Ovary (tissue), 3 donors: ENCODE results near the gene SCT.

Source experiments
- EP300 ChIP-seq: sonication (generic); formaldehyde crosslinking; IDR thresholded peaks from one replicate; pipeline ENCODE4 v1.6.1; 2017; ENCODE audit warnings: antibody characterized with exemption
- POLR2A ChIP-seq: fragments of 450-650 bp; IDR thresholded peaks from one replicate; pipeline ENCODE4 v1.6.1; 2017; ENCODE audit warnings: antibody characterized with exemption, mild to moderate bottlenecking, moderate library complexity
- TF ChIP-seq, protein P1 (sequence below), 3 donors: fragments of 450-650 bp in 2 of 3; fragments of 200-600 bp in 1 of 3; IDR thresholded peaks; one replicate each; pipeline versions ENCODE4 v1.5.1 to v1.8.0; 2016 to 2022; ENCODE audit warnings: antibody characterized with exemption in 3 of 3, mild to moderate bottlenecking in 1 of 3
- donor health status: DM: no; HTN: no; CAD: no.

DNA sequence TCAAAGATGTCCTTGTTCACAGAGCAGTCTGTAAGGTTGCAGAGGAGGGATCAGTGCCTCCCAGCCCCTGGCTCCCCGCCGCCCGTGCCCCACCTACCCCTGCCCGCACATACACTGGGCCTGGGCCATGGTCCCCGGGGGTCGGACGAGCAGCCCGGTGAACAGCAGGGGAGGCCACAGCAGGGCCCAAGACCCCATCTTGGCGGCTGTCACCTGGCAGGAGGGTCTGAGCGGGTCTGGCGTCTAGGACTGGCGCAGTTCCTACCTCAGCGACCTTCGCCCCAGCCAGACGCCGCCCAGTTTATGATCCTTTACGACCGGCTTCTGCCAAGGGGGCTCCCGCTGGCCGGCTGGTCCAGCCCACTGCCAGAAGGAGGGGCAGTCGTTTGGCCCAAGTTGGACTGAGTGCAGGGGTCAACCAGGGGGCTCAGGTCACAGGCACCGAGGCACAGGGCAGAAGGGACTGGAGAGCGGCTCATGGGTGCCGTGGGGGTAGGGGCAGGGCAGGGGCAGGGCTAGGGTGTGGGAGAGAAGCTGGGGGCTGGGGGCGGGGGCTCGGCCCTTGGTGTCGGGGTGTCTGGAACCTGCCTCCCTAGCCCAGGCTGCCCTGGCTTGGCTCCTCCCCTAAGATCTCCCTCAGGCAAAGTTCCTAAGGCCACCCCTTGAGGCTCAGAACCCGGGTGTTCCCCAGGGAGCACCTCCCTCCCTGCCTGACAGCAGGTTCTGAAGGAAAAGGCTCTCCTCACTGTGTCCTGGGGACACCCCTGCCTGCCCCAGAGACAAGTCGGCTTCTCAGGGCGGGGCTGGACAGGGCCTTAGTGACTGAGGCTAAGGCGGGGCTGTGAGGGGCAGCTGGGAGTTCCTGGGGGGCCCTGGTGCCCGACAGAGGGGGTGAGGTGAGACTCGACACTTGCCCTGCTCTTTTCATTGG is 2.0 kb downstream of the SCT start, which contains the start of gene CDHR5:
- TF ChIP-seq POLR2A (no peak), EP300 (no peak)
- TF ChIP-seq, protein P1, sequence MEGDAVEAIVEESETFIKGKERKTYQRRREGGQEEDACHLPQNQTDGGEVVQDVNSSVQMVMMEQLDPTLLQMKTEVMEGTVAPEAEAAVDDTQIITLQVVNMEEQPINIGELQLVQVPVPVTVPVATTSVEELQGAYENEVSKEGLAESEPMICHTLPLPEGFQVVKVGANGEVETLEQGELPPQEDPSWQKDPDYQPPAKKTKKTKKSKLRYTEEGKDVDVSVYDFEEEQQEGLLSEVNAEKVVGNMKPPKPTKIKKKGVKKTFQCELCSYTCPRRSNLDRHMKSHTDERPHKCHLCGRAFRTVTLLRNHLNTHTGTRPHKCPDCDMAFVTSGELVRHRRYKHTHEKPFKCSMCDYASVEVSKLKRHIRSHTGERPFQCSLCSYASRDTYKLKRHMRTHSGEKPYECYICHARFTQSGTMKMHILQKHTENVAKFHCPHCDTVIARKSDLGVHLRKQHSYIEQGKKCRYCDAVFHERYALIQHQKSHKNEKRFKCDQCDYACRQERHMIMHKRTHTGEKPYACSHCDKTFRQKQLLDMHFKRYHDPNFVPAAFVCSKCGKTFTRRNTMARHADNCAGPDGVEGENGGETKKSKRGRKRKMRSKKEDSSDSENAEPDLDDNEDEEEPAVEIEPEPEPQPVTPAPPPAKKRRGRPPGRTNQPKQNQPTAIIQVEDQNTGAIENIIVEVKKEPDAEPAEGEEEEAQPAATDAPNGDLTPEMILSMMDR (IDR thresholded peaks at IDR 0.05): no peak
